GM13976 (cell line): ENCODE data around the gene PKMYT1.

Source experiments
- DNase-seq: peaks from one replicate; pipeline ENCODE4 v3.0.0; 2012; ENCODE audit warnings: low spot score
- CTCF ChIP-seq: IDR thresholded peaks from 2 replicates; pipeline ENCODE4 v1.5.1; 2012; ENCODE audit warnings: borderline replicate concordance, mild to moderate bottlenecking; ENCODE audit not compliant: insufficient read depth; ENCODE audit errors: extremely low read depth, missing control alignments, control extremely low read depth
- in situ Hi-C: fragments of 300-500 bp; cut with MboI; formaldehyde crosslinking; loops from one replicate; pipeline ENCODE4 v1.12.0; 2022; ENCODE audit warnings: low sequenced_read_pairs, mixed read lengths, inconsistent platforms; ENCODE audit not compliant: unreplicated experiment

Gene PKMYT1

GRCh38 chr16:2999929-3000328, 19.7 kb upstream of the PKMYT1 start:
- DNase-seq, result no peak
- no peak for TF ChIP-seq CTCF
- in situ Hi-C loops, result no loop called here

- DNase-seq, result no peak
- in situ Hi-C loops, result no loop called here
- no peak for TF ChIP-seq CTCF
Observed at GRCh38 chr16:2996298-2996697, 16.1 kb upstream of the PKMYT1 start.

GRCh38 chr16:2992383-2993081, 12.3 kb upstream of the PKMYT1 start:
- no peak for DNase-seq

GRCh38 chr16:2991566-2992261, 11.5 kb upstream of the PKMYT1 start:
- DNase-seq, result no peak
- TF ChIP-seq CTCF, result no peak
- in situ Hi-C loops, result no loop called here

More at GRCh38 chr16:2992383-2993081, 12.3 kb upstream of the PKMYT1 start:
- TF ChIP-seq CTCF, result no peak
- in situ Hi-C loops, result no loop called here

GRCh38 chr16:2990891-2991290, 10.6 kb upstream of the PKMYT1 start:
- DNase-seq, result no peak
- no peak for TF ChIP-seq CTCF
- in situ Hi-C loops, result no loop called here

- in situ Hi-C loops, result no loop called here
- TF ChIP-seq CTCF, result no peak
- no peak for DNase-seq
Observed at GRCh38 chr16:2988590-2989099, 8.4 kb upstream of the PKMYT1 start.

- no peak for TF ChIP-seq CTCF
- in situ Hi-C loops, result no loop called here
- DNase-seq, result no peak
Observed at GRCh38 chr16:2987833-2988232, 7.6 kb upstream of the PKMYT1 start.
